GM12878 (cell line): ENCODE measurements around the gene NFAM1.

Experiments
- CTCF ChIP-seq, 3 experiments: IDR thresholded peaks in 2 of 3; conservative IDR thresholded peaks in 1 of 3; 2 replicates each; pipeline ENCODE4 v1.5.1; 2011; ENCODE audit warnings: low read depth in 3 of 3, low read length in 3 of 3, mild to moderate bottlenecking in 3 of 3, control low read depth in 2 of 3, moderate library complexity in 2 of 3, inconsistent platforms in 1 of 3, mixed read lengths in 1 of 3; ENCODE audit not compliant: control insufficient read depth in 2 of 3, insufficient read depth in 1 of 3; ENCODE audit errors: extremely low read depth in 1 of 3
- EP300 ChIP-seq, 2 experiments: fragments of 150-350 bp in 1 of 2; IDR thresholded peaks; 2 replicates each; pipeline ENCODE4 v1.6.1; 2011 to 2012; ENCODE audit warnings: low read depth in 2 of 2, low read length in 2 of 2, borderline replicate concordance in 1 of 2, improper control_type of control experiment in 1 of 2, inconsistent platforms in 1 of 2; ENCODE audit not compliant: control insufficient read depth in 1 of 2
- HDAC2 ChIP-seq: fragments of 200-600 bp; sonication (generic); IDR thresholded peaks from 2 replicates; pipeline ENCODE4 v1.6.1; 2017
- MAX ChIP-seq: IDR thresholded peaks from 2 replicates; pipeline ENCODE4 v1.6.1; 2012; ENCODE audit warnings: low read depth, low read length, improper control_type of control experiment
- PAX5 ChIP-seq: IDR thresholded peaks from 2 replicates; pipeline ENCODE4 v1.6.1; 2011; ENCODE audit warnings: low read depth, low read length, borderline replicate concordance
- PAX8 ChIP-seq: fragments of 450-650 bp; IDR thresholded peaks from 2 replicates; pipeline ENCODE4 v1.6.1; 2017; ENCODE audit warnings: mild to moderate bottlenecking, moderate library complexity
- RAD21 ChIP-seq: IDR thresholded peaks from 2 replicates; pipeline ENCODE4 v1.6.1; 2011; ENCODE audit warnings: mild to moderate bottlenecking, low read depth, low read length, moderate library complexity; ENCODE audit not compliant: insufficient read depth
- RCOR1 ChIP-seq: conservative IDR thresholded peaks from 2 replicates; pipeline ENCODE4 v1.6.1; 2012; ENCODE audit warnings: low read depth, low read length, improper control_type of control experiment
- REST ChIP-seq: IDR thresholded peaks from 2 replicates; pipeline ENCODE4 v1.6.1; 2012; ENCODE audit warnings: mild to moderate bottlenecking, low read depth, low read length
- SP1 ChIP-seq: IDR thresholded peaks from one replicate; pipeline ENCODE4 v1.6.1; 2011; ENCODE audit warnings: low read depth, low read length
- TF ChIP-seq, protein P1 (sequence below): fragments of 450-650 bp; IDR thresholded peaks from 2 replicates; pipeline ENCODE4 v1.6.1; 2014; ENCODE audit warnings: mild to moderate bottlenecking

DNA sequence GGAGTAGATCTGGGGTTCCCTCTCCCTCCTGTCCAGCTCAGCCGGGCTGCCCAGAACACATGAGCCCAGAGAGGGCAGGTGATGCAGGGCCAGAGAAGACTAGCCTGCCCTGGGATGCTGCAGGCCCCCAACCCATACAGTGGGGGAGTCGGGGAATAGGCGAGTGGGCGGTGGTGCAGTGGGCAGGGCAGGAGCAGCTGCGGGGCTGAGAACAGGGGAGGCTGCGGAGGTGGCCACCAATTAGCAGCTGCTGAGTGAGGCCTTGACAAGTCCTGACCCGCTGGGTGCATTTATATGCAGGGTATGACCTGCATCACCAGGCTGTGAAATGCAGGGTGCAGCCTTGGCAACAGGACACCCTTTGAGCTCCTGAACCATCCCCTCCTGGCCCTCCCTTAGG, 43.1 kb downstream of the NFAM1 start:
- no peak for TF ChIP-seq CTCF (IDR thresholded peaks at IDR 0.05 in 2 of 3, conservative IDR thresholded peaks at IDR 0.05 in 1 of 3; ENCODE audit: control insufficient read depth in 2 of 3, extremely low read depth in 1 of 3, insufficient read depth in 1 of 3, low read depth in 3 of 3, low read length in 3 of 3)
- no peak for TF ChIP-seq RCOR1
- TF ChIP-seq HDAC2, result no peak
- no peak for TF ChIP-seq EP300 (IDR thresholded peaks at IDR 0.05; ENCODE audit: borderline replicate concordance in 1 of 2, control insufficient read depth in 1 of 2, low read depth in 2 of 2, low read length in 2 of 2)
- no peak for TF ChIP-seq SP1
- TF ChIP-seq PAX8, result no peak
- no peak for TF ChIP-seq REST
- TF ChIP-seq, protein P1, sequence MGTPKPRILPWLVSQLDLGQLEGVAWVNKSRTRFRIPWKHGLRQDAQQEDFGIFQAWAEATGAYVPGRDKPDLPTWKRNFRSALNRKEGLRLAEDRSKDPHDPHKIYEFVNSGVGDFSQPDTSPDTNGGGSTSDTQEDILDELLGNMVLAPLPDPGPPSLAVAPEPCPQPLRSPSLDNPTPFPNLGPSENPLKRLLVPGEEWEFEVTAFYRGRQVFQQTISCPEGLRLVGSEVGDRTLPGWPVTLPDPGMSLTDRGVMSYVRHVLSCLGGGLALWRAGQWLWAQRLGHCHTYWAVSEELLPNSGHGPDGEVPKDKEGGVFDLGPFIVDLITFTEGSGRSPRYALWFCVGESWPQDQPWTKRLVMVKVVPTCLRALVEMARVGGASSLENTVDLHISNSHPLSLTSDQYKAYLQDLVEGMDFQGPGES, result no peak
- TF ChIP-seq PAX5, result no peak
- TF ChIP-seq MAX, result no peak
- TF ChIP-seq RAD21, result no peak
